ENCODE data around the gene CCDC6. TPM values are rescaled to one million over a fixed set of nuclear protein-coding genes. Genes with fewer than 3 reads are reported as not detected.

CCDC6 gene
- total and polyA plus RNA-seq, 9 donors = 12.2 to 46.8 (median 34.1) TPM

DNA sequence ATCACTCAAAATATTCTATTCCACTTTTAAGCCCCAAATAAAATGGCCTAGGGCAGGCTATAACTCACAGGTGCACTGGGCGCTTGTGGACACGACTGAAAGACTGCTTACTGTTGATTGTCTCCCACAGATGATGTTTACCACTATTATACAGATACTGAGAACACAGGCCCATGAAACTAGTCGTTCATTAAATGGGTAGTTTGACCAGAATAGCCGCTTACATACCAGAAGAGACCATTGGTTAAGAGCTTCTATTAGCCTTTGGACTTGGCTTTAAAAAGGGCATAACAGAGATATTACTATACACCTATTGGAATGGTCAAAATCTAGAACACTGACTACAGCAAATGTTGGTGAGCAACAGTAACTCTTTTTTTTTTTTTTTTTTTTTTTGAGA is 4.3 kb downstream of the CCDC6 start:
- H3K27me3 ChIP-seq = no peaks in the 10 kb centered on the region
- no peak for TF ChIP-seq POLR2A (IDR thresholded peaks at IDR 0.05)
- TF ChIP-seq, protein P1, sequence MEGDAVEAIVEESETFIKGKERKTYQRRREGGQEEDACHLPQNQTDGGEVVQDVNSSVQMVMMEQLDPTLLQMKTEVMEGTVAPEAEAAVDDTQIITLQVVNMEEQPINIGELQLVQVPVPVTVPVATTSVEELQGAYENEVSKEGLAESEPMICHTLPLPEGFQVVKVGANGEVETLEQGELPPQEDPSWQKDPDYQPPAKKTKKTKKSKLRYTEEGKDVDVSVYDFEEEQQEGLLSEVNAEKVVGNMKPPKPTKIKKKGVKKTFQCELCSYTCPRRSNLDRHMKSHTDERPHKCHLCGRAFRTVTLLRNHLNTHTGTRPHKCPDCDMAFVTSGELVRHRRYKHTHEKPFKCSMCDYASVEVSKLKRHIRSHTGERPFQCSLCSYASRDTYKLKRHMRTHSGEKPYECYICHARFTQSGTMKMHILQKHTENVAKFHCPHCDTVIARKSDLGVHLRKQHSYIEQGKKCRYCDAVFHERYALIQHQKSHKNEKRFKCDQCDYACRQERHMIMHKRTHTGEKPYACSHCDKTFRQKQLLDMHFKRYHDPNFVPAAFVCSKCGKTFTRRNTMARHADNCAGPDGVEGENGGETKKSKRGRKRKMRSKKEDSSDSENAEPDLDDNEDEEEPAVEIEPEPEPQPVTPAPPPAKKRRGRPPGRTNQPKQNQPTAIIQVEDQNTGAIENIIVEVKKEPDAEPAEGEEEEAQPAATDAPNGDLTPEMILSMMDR (IDR thresholded peaks at IDR 0.05) = no peak
- 73 to 83% (median 77%) methylated on average over 4 of the region's 4 CpGs for WGBS, 3 donors
- peaks cover 15% of the 10 kb centered on the region for H3K4me1 ChIP-seq (ENCODE audit: insufficient read depth)
- H3K4me3 ChIP-seq = no peak overlapping the region
- intact Hi-C loops (cut with DNase I) = loop anchor here in 3 of 4 donors (10.0 kb wide), 3 partner anchors 47 to 277 kb away; no protein-coding TSS in a partner anchor
- H3K9me3 ChIP-seq = no peaks in the 10 kb centered on the region
- no peak overlapping the region for H3K27ac ChIP-seq
- no peak for DNase-seq
- H3K36me3 ChIP-seq = no peaks in the 10 kb centered on the region

DNA sequence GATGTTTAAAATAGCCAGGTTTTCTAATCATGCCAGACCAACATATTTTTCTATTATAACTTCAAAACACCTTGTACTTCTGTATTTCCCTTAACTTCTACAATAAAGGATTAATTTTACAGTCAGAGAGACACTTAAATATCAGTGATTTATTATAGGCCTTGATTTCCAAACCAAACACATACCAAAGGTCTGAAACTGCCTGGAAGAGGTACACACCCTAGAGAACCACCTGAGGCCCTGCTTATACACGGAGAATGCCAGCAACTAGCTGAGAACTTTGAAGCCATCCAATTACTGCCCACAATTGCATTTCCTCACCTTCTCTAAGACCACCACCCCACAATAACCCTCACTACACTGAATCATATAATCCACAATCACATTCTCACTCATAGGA is 4.9 kb downstream of the CCDC6 start:
- no peaks in the 10 kb centered on the region for H3K36me3 ChIP-seq
- TF ChIP-seq, protein P1 (IDR thresholded peaks at IDR 0.05) = no peak
- TF ChIP-seq EP300 (IDR thresholded peaks at IDR 0.05) = no peak
- no peaks in the 10 kb centered on the region for H3K9me3 ChIP-seq
- peaks cover 15% of the 10 kb centered on the region for H3K4me1 ChIP-seq (ENCODE audit: insufficient read depth)
- DNase-seq = no peak
- H3K27ac ChIP-seq = no peak overlapping the region
- no peaks in the 10 kb centered on the region for H3K27me3 ChIP-seq
- no peak overlapping the region for H3K4me3 ChIP-seq
- intact Hi-C loops (cut with DNase I) = loop anchor here in 3 of 4 donors (10.0 kb wide), 3 partner anchors 47 to 277 kb away; no protein-coding TSS in a partner anchor
- 54 to 74% (median 71%) methylated on average over 1 of the region's 1 CpG for WGBS, 3 donors

DNA sequence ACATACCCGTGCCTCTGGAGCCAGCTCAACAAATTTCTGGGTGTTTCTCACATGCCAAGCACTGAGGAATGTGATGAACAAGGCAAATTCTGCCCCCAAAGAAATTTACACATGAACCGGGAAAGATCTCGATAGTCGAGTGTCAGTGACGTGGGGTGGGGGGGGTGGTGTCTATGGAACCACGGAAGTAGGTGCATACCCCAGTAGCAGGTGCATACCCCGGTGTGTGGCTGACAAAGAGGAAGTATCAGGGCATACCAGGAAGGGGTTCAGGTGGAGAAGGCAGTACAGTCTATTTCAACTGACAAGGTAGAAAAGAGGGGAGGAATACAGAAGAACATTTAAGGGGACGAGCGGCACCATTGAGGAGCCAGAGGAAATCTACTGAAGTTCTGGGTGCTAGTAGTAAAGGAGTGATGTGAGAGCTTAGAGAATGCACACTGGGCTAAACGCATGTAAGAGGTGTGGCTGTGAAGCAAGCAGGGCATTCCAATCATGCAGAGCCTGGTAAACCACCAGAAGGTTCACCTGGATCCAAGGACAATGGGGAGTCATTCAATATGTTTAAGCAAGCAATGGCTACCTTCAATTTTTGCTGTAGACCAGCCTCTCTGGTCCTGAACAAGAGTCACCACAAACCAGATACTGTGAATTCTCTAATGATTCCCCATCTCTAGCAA is 6.2 kb downstream of the CCDC6 start:
- no peak overlapping the region for H3K27ac ChIP-seq
- intact Hi-C loops (cut with DNase I) = loop anchor here in 3 of 4 donors (10.0 kb wide), 3 partner anchors 45 to 275 kb away; no protein-coding TSS in a partner anchor

DNA sequence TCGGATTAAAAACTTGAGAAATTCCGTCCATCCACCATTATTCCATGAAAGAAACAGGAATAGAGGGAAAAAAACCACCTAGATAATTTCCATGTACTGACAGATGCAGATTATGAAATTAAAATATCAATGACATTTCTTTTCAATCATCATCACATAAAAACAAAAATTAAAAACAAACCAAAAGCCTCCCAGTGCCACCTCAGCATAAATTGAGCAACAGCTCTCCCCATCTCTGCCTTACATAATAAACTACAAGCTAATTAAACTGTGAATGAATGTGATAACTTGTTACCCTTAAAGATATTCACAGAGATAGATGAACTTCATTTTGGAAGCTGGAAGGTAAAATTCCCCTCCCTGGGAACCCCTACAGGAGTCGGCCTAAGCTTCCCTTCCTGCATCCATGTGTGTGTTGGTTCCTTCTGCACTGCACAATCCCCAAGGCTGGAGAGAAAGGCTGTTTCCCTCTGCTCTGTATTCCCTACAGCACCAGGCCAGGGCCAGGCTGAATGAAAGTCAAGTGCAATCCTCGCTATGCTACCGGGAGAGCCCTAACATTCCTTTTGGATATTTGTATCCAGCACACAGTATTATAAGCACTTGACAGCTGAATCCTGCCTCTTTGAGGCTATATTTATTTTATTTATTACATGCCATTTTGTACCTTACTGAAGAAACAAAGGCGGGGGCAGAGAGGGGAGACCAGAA is 8.1 kb downstream of the CCDC6 start:
- no peaks in the 10 kb centered on the region for H3K9me3 ChIP-seq
- H3K27me3 ChIP-seq = no peaks in the 10 kb centered on the region
- intact Hi-C loops (cut with DNase I) = no loop called here
- no peak for TF ChIP-seq EP300 (IDR thresholded peaks at IDR 0.05)
- TF ChIP-seq POLR2A (IDR thresholded peaks at IDR 0.05) = no peak
- TF ChIP-seq, protein P1 (IDR thresholded peaks at IDR 0.05) = no peak
- peaks cover 16% of the 10 kb centered on the region for H3K4me1 ChIP-seq (ENCODE audit: insufficient read depth)
- no peak overlapping the region for H3K4me3 ChIP-seq
- 64 to 73% (median 69%) methylated on average over 6 of the region's 6 CpGs for WGBS, 3 donors
- H3K27ac ChIP-seq = no peak overlapping the region
- no peaks in the 10 kb centered on the region for H3K36me3 ChIP-seq
- DNase-seq = no peak

More for the DNA sequence above, 6.2 kb downstream of the CCDC6 start:
- 82 to 88% (median 87%) methylated on average over 10 of the region's 10 CpGs for WGBS, 3 donors
- Histone ChIP-seq H3K9me3 (no peaks in the 10 kb centered on the region), H3K4me3 (no peak overlapping the region), H3K27me3 (no peaks in the 10 kb centered on the region), H3K4me1 (ENCODE audit: insufficient read depth) (peaks cover 21% of the 10 kb centered on the region), H3K36me3 (no peaks in the 10 kb centered on the region)
- DNase-seq = no peak
- TF ChIP-seq EP300 (IDR thresholded peaks at IDR 0.05) = no peak
- TF ChIP-seq POLR2A (IDR thresholded peaks at IDR 0.05) = no peak
- TF ChIP-seq, protein P1 (IDR thresholded peaks at IDR 0.05) = no peak

Data from ovary (tissue), 9 donors.